Regular cardiac myocyte (primary cell): ENCODE measurements around the gene AMN. TPM values are rescaled to one million over a fixed set of nuclear protein-coding genes. Genes with fewer than 3 reads are reported as not detected.

ENCODE experiments used
- total RNA-seq: library from RNA; depleted of rRNA; stranded (reverse); fragments of >200 nt; gene quantifications from 2 replicates; pipeline ENCODE4 v1.2.3, GENCODE V29; 2014

AMN gene
- total RNA-seq: under 0.01 and 0.56 TPM in 2 replicates

DNA sequence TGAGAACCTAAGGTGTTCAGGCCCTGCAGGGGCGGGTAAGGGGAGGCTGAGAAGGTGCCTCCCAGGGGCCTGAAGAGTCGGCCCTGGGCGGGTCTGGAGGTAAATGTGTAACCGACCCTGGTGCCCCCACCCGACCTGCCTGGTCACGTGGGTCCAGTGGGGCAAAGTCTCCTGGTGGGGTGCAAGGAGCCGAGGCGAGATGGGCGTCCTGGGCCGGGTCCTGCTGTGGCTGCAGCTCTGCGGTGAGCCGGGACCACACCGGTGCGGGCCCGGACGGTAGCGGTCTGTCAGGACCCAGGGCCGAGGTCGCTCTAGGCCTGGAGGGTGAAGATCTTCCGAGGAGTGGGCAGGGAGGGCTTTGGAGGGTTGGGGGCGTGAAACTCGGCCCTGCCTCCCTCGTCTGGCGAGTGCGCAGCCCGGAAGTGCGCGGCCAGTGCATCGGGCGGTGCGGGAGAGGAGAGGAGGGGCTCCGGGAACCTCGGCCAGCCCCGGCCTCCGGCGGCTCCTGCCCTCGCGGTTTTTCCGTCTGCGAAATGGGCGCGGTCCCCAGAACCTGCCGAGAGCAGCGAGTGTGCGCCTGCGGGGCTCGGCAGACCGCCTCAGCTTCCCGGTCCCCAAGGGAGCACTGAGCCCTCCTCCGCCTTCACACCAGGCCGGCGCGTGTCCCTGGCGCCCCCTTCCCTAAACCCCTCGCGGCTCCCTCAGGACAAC lies at the start of gene AMN:
TSS of gene AMN (plus strand) at position 174 of the 711 bp plus-strand sequence. CDS start at position 200, 26 bp downstream.

Other genes starting within 250 kb of the AMN start
- gene TRAF3, start 145.2 kb upstream of the AMN start, total RNA-seq: 29.9 TPM in 2 replicates
- gene CDC42BPB, start 134.9 kb downstream of the AMN start, total RNA-seq: 73.9 and 94.5 TPM in 2 replicates
- gene LBHD2, start 161.5 kb downstream of the AMN start, total RNA-seq: not detected in 2 replicates
- gene EXOC3L4, start 172.1 kb downstream of the AMN start, total RNA-seq: under 0.01 and 0.56 TPM in 2 replicates
- 43.5 and 72.4 TPM in 2 replicates for gene TNFAIP2, start 200.8 kb downstream of the AMN start, total RNA-seq